ENCODE measurements around the gene BPTF.
"Not testable (repeated sequence)": the region's sequence is repeated elsewhere in the genome, so short reads cannot be mapped to it uniquely, and the experiment has no call there.

BPTF gene

DNA sequence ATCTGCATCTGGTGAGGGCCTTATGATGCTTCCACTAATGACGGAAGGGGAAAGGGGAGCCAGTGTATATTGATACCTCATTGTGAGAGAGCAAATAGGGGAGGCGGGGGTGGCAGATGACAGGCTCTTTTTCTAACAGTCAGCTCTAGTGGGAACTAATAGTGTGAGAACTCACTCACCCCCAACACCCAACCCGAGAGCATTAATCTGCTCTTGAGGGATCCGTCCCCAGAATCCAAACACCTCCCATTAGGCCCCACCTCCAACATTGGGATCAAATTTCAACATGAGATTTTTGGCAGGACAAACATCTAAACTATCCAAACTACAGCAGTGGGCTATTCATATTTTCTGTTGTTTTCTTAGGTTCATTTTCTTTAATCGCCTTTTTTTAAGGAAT is 54.4 kb downstream of the BPTF start:
- DNase-seq (ENCODE audit: low read depth in 2 of 2), result no peak

DNA sequence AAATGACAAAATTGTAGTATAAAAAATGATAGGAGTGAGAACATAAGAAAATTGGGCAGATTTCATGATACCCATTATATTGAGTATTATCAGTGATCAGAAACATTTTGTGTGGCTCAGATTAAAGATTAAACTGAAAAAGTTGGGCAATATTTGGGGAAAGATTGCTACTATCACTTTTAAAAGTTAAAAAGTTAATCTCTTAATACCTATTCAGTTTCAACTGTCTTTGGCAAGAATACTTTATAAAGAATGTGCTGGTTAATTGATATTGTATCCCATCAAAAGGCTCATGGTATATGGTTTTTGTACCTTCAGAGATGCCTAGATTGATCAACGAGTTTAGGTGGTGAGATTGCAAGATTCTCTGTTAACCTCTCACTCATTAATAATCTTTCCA is 55.8 kb downstream of the BPTF start:
- no peak for DNase-seq (ENCODE audit: low read depth in 2 of 2)

DNA sequence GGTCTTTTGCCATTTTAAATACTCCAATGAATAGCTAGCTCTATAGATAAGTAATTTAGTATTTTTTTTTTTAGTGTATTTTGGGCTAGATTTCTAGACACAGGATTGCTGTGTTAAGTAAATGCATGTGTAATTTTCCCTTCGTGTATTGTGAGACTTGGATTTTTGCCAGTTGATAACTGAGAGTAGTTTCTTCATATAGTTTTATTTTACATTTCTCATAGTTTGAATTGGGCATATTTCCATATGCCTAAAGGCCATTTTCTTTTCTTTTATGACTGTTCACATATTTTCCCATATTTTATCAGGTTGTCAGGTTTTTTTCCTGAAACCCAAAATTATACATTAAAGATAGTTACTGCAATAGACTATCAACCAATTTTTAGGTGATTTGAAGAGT is 59.4 kb downstream of the BPTF start:
- DNase-seq (ENCODE audit: low read depth in 2 of 2), result no peak

DNA sequence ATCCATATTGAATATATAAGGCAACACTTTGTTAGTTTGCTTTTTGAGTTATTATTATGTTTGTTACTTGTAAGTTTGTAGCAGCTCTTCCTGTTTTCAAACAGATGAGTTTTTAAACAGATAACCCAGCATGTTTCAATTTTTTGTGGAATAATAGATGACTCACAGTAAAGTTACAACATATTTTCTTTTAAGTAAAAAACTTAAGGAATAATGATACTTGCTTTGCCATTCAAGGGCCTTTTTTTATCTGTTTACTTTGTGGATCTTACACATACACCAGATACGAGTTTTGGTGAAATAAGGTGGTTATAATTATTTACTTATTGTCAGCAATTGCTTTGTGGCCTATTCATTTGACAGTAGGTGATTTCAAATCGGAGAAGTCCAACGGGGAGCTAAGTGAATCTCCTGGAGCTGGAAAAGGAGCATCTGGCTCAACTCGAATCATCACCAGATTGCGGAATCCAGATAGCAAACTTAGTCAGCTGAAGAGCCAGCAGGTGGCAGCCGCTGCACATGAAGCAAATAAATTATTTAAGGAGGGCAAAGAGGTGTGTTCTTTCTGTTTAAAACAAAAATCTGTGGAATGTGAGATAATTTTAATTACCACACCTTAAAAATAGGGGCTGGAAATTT is 66.3 kb downstream of the BPTF start:
- DNase-seq (ENCODE audit: low read depth in 2 of 2), result no peak

DNA sequence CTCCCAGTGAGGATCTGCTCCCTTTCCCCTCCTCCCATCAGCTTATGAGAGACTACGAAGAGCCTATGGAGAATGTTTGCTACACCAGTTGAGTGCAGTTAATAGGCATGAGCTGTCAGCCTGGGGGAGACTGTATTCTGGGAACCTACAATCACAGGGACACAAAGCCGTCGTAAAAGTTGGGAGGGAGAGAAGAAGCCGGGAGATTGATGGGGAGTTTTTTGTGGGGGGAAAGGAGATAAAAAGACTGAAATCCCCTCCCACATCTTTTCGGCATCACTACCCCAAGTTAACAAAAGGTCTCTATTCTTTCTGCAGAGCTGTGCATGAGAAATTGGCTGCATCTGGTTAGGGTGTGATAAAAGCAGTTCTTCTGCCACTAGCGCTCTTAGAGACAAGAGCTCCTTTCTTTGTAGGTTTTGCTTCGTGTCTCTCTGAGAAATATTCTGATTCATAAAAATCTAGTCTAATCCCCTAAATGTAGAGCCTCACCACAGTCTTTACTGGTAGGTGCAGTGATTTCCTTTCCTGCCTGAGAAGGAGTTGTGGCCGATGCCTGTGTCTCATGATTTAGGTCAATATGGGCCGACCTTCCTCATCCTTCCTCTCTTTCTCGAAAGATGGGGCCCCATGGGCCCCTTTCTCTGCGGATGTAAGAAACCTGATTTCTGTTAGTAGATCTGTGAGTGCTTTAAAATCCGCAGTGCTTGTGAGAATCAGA is 77.4 kb downstream of the BPTF start:
- DNase-seq (ENCODE audit: low read depth in 2 of 2), result no peak

DNA sequence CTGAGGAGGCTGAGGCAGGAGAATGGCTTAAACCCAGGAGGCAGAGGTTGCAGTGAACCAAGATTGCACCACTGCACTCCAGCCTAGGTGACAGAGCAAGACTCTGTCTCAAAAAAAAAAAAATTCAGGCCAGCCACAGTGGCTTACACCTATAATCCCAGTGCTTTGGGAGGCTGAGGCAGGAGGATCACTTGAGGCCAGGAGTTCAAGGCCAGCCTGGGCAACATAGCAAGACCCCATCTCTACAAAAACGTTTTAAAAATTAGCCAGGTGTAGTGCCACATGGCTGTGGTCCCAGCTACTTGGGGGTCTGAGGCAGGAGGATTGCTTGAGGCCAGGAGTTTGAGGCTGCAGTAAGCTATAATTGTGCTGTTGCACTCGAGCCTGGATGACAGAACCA is 80.0 kb downstream of the BPTF start:
- not testable (repeated sequence) for DNase-seq (ENCODE audit: low read depth in 2 of 2)

DNA sequence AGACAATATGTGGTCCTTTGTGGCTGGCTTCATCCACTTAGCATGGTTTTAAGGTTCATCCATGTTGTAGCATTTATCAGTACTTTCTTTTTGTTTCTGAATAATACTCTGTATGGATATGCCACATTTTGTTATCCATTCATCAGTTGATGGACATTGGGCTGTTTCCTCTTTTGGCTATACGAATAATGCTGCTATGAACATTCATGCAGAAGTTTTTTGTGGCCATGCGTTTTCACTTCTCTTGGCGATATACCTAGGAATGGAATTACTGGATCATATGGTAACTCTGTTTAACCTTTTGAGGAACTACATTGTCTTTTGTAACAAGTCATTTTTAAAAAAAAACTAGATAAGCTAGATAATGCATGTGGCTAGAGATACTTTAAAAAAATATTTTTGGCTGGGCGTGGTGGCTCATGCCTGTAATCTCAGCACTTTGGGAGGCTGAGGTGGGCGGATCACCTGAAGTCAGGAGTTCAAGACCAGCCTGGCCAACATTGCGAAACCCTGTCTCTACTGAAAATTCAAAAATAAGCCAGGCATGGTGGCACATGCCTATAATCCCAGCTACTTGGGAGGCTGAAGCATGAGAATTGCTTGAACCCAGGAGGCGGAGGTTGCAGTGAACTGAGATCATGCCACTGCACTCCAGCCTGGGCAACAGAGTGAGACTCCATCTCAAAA is 85.0 kb downstream of the BPTF start:
- DNase-seq (ENCODE audit: low read depth in 2 of 2), result not testable (repeated sequence)

DNA sequence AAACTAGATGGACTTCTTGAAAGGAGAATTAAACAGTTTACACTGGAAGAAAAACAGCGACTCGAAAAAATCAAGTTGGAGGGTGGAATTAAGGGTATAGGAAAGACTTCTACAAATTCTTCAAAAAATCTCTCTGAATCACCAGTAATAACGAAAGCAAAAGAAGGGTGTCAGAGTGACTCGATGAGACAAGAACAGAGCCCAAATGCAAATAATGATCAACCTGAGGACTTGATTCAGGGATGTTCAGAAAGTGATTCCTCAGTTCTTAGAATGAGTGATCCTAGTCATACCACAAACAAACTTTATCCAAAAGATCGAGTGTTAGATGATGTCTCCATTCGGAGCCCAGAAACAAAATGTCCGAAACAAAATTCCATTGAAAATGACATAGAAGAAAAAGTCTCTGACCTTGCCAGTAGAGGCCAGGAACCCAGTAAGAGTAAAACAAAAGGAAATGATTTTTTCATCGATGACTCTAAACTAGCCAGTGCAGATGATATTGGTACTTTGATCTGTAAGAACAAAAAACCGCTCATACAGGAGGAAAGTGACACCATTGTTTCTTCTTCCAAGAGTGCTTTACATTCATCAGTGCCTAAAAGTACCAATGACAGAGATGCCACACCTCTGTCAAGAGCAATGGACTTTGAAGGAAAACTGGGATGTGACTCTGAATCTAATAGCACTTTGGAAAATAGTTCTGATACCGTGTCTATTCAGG is 85.9 kb downstream of the BPTF start:
- DNase-seq (ENCODE audit: low read depth in 2 of 2), result no peak

DNA sequence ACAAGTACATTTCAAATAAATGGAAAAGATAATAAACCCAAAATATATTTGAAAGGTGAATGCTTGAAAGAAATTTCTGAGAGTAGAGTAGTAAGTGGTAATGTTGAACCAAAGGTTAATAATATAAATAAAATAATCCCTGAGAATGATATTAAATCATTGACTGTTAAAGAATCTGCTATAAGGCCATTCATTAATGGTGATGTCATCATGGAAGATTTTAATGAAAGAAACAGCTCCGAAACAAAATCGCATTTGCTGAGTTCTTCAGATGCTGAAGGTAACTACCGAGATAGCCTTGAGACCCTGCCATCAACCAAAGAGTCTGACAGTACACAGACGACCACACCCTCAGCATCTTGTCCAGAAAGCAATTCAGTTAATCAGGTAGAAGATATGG is 86.8 kb downstream of the BPTF start:
- DNase-seq (ENCODE audit: low read depth in 2 of 2), result no peak

DNA sequence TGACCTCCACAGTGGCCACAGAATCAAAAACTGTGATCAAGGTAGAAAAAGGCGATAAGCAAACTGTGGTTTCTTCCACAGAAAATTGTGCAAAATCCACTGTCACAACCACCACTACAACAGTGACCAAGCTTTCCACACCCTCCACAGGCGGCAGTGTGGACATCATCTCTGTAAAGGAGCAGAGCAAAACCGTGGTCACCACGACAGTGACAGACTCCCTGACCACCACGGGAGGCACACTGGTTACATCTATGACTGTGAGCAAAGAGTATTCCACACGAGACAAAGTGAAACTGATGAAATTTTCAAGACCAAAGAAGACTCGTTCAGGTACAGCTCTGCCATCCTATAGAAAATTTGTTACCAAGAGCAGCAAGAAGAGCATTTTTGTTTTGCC is 87.4 kb downstream of the BPTF start:
- DNase-seq (ENCODE audit: low read depth in 2 of 2), result no peak

DNA sequence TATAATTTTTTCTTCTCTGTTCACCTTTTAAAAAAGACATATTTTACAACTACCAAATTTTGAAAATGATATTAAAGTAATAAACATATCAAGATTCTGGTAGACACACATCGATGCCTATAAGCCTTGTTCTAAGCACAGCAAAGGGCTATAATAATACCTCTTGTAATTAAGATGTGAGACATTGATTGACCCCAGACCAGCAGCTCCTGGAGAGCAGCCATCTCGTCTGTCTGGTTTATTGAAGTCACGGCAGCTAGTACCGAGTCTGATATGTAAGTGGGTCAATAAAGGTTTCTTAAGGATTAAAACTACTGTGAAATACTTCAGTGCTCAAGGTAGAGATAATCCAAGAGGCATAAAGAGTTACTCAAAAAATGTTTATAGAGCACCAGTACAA is 94.9 kb downstream of the BPTF start:
- no peak for DNase-seq (ENCODE audit: low read depth in 2 of 2)

DNA sequence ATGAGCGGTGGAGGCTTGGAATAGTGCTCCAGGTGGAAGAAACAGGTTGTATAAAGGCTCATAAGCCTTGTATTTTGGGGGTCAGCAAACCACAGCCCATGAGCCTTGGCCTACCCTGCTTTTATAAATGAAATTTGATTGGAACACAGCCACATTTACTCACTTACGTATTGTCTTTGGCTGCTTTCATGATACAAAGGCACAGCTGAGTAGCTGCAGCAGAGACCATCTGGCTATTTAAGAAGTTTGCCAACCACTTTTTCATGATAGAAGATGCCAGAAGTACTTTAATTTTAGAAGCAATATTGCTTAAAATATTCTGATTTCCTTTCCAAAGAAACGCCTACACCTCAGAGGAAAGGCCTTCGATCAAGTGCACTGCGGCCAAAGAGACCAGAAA is 97.2 kb downstream of the BPTF start:
- DNase-seq (ENCODE audit: low read depth in 2 of 2), result no peak

DNA sequence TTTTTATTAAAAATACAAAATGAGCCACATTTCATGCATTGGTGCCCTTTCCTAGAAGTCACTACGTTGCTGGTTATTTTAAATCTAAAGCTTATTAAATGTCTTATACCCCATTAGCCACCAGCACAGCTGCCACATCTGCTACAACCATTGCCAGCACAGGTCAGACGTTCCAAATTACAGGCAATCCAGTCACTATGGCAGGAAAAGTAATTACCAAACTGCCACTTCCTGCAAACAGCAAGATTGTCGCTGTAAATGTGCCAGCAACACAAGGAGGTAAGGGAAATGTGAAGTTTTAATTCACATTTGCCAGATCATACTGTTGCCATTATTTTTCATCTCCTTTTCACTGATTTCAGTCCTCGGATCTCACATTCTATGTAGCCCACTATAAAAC is 103.5 kb downstream of the BPTF start:
- DNase-seq (ENCODE audit: low read depth in 2 of 2), result not testable (repeated sequence)

DNA sequence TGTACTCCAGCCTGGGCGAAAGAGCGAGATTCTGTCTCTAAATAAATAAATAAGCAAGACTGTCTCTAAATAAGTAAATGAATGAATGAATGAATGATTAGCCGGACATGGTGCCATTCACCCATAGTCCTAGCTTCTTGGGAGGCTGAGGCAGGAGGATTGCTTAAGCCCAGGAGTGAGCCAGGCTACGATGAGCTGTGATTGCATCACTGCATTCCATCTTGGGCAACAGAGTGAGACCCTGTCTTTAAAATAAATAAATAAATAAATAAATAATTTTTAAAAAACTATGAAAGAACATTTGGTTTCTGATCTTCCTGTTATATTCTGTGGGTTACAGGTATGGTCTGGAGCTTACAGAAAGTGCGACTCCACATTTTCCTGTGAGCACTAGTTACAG is 105.9 kb downstream of the BPTF start:
- no peak for DNase-seq (ENCODE audit: low read depth in 2 of 2)

DNA sequence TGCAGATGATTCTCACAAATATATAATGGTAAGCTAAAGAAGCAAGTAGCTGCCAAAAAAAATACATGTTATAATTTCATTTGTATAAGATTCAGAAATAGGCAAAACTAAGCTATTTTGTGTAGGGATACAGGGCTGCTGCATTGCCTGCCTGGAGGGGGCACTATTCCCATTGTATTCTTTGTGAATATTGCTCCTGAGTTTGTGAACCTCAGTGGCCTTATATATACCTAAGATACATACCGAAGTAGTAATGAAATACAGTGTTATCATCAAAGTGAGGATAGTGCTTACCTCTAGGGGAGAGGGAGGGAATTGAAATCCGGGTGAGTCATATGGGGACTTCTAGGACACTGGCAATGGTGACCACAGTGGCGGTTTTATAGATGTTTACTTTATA is 117.5 kb downstream of the BPTF start:
- no peak for DNase-seq (ENCODE audit: low read depth in 2 of 2)

DNA sequence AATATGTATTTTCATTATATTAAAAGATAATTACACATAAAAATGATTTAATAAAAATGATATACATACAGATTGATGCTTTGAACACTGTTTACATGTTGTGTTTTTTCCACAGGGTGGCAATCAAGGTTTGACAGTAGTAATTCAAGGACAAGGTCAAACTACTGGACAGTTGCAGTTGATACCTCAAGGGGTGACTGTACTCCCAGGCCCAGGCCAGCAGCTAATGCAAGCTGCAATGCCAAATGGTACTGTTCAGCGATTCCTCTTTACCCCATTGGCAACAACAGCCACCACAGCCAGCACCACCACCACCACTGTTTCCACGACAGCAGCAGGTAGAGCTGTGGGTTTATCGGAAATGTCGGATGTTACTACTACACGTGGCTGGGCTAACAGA is 118.7 kb downstream of the BPTF start:
- no peak for DNase-seq (ENCODE audit: low read depth in 2 of 2)

DNA sequence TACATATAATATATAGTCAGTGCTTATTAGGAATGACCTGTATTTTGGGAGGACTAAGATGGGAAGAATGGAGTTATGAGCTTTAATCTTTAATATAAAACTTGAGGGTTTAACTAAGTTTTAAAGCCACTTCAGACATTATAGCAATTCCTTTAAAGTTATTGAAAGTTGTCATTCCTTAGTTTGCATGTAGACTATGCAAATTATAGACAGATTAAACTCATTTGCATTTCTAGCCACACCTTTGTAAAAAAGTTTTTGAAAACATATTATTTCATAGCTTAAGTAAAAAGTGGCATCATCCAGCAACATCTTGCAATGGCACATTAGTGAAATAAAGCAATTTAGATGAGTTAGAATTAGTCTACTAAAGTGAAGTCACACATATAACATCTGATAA is 121.2 kb downstream of the BPTF start:
- no peak for DNase-seq (ENCODE audit: low read depth in 2 of 2)

DNA sequence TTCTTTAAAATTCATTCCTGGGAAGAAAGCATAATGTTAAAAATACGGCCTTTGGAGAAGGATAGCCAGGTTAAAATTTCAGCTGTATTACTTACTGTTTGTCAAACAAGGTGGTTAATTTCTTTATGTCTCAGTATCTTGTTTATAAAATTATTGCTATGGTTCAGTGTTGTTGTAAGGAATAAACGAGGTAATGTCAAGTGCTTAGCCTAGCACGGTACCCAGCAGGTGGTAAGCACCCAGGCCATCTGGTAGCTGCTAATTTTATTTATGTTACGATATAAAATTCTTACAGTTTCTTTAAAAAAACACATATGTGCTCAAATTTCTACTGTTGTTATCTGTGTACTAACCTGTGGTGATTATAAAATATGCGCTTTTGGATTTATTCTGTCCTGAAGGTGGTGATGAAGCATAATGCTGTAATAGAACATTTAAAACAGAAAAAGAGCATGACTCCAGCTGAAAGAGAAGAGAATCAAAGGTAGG is 122.1 kb downstream of the BPTF start:
- no peak for DNase-seq (ENCODE audit: low read depth in 2 of 2)

DNA sequence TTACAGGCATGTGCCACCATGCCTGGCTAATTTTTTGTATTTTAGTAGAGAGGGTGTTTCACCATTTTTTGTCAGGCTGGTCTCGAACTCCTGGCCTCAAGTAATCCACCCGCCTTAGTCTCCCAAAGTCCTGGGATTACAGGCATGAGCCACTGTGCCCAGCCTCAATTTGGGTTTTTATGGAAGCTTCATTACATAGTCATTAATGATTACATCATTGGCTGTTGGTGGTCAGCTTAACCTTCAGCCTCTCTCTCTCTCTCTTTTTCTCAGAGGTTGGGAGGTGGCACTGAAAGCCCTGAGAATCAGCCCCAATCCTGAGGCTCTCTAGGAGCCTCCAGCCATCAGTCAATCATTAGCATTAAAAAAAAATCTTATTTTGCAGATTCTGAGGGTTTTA is 125.6 kb downstream of the BPTF start:
- DNase-seq (ENCODE audit: low read depth in 2 of 2), result no peak

DNA sequence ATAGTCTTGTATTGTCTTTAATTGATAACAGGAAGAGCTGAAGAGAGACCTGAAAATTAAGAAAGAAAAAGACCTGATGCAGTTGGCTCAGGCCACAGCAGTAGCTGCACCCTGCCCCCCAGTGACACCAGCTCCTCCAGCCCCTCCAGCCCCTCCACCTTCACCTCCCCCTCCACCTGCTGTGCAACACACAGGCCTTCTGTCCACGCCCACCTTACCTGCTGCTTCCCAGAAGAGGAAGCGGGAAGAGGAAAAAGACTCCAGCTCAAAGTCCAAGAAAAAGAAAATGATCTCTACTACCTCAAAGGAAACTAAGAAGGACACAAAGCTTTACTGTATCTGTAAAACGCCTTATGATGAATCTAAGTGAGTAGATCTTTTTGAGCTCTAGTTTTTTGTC is 134.2 kb downstream of the BPTF start:
- no peak for DNase-seq (ENCODE audit: low read depth in 2 of 2)

DNA sequence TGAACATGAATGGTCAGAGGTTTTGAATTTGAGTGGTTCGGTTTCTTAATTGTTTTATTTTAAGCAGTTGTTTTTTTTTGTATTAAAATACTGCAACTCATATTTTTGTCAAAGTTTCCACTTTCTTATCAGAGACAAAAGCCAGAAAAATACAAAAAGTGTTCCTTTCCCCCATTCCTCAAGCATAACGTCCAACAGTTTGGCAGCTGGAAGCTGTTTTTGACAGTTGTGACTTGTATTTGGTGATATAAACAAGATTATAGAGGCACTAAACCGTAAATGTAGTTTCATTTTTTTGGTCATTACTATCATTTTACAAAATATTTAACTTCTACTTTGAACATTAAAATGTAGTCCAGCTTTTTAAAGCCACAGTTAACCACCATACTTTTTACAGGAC is 135.0 kb downstream of the BPTF start:
- DNase-seq (ENCODE audit: low read depth in 2 of 2), result not testable (repeated sequence)

DNA sequence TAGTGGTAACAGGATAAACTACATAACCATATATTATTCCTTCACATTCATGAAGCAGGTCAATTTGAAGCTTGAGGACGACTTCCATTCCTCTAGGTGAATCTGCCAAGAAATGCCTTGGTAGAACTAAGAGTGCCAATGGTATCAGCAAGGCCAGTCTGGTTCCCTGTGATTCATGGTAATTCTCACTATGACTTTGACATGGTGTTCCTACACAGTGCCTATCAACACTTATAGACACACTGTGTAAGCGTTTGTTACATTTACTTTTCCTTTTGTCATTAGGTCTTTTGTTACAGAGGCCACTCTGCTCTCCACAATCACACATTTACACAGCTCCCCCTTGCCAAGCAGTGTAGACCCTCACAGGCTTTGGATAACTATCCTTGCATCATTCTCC is 136.9 kb downstream of the BPTF start:
- DNase-seq (ENCODE audit: low read depth in 2 of 2), result not testable (repeated sequence)

Measured in stimulated activated CD4-positive, alpha-beta T cell treated with anti-CD3 and anti-CD28 coated beads, Interleukin-1b, Interleukin-23, amount 100 ng/mL, for 4 hours (primary cell).